ENCODE measurements around the gene CYP19A1.

CYP19A1 gene

DNA sequence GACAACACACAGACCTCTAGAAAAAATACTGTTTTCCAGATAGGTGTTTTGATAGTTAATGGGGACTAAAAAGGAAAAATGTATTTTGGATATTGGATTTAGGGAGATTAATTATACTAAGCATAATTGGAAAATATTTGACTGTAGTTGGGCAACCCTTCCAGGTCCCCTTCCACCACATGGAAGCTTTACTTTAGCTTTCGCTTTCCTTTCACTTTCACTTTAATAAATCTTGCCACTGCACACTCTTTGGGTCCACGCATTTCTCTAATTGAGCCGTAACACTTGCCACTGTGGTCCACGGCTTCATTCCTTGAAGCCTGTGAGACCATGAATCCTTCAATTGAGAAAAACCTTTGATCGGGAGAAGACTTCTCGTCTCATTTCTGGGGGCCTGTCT is 18.6 kb upstream of the CYP19A1 start:
- no peak for DNase-seq

DNA sequence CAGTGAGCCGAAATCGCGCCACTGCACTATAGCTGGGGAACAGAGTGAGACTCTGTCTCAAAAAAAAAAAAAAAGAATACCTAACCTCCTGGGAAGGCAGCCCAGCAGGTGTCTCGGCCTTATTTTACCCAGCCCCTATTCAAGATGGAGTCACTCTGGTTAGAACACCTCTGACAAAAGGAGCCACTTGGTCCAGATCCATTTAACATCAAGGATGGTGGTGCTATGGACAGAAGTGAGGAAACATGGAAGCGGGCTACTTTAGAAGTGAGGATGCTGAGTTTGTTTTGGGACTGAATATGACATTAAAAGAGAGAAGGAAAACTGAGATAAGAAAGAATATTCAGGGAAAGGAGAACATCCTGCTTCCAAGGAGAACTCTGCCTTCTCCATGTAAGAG is 17.8 kb upstream of the CYP19A1 start:
- no peak for DNase-seq

DNA sequence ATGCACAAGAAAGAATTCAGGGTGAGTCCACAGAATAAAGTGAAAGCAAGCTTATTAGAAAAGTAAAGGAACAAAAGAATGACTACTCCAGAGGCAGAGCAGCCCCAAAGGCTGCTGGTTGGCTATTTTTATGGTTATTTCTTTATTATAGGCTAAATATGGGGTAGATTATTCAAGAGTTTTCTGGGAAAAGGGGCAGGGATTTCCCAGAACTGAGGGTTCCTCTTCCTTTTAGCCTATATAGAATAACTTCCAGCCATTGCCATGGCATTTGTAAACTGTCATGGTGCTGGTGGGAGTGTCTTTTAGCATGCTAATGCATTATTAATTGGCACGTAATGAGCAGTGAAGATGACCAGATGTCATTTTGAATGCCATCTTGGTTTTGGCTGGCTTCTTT is 16.7 kb upstream of the CYP19A1 start:
- no peak for DNase-seq

DNA sequence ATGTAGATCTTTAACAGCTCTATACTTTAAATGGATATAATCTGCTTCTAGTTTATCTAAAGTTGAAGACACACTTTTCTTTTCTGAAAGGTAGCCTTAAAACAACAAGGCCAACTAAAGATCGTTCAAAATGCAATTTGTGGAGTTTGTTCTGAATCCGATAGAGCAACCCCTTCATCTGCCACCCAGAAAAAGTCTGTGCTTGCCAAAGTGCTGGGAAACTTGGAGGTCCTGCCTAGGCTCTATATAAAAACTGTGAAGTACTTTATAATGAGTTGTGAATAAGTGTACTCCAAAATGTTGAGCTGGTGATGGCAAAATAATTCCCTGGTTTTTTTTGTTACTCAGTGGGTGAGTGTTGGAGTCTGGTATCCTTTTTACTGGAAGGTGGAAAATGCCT is 15.6 kb upstream of the CYP19A1 start:
- no peak for DNase-seq

DNA sequence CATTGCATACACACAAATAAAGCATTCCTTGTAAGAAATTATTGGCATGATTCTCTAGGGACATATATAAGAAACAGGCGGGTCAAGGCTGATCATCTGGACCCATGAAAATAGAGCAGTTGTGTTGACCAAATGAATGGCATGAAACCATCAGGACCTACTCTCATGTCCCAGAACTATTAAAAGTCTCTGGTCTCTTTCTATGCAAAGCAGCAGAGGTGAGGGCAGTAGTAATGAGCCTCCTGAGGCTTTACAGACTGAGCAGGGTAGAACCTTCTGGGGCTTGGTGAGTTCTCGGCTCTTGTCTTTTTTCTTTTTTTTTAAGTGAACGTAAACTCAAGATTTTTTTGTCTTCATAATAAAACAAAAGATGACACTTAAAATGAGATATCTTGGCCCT is 12.3 kb upstream of the CYP19A1 start:
- DNase-seq: no peak

DNA sequence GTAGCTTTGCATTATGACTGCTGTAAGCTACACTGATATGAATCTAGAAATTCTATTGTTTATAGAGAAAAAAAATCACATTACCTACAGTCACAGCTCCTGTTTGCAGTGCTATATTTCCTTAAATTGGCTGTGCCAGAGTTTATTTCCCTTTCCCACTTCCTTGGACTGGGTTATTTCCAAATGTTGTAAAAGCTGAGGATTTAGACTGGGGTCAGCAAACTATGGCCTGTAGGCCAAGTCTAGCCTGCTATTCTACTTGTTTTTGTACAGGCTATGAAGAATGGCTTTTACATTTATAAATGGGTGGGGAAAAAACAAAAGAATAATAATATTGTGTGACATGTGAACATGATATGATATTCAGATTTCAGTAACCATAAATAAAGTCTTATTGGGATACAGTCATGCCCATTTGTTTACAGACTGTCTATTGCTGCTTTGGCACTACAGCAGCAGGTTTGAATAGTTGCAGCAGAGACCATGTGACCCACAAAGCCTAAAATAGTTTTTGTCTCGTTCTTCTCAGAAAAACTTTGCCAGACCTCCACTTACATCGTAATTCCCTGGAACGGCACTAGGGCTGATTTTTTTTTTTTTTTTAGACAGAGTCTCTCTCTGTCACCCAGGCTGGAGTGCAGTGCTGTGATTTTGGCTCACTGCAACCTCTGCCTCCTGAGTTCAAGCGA is 10.9 kb upstream of the CYP19A1 start:
- no peak for DNase-seq

DNA sequence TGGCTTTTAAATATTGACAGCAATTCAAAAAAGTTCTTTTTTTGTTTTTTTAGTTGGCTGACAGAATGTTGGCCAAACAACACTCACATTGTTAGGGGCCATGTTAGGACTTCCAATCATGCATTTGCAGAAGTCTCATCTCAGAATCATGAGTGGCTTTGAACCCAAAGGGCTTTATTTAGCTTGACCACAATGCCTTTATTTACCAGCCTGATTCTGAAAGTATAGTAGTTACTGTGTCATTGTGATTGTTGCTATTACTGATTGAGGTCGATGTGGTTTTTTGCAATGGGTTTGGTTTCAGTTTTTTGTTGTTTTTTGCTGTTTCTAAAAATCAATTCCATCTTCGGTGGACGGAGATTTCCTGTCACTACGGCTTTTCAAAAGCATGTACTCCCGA is 10.3 kb upstream of the CYP19A1 start:
- no peak for DNase-seq

DNA sequence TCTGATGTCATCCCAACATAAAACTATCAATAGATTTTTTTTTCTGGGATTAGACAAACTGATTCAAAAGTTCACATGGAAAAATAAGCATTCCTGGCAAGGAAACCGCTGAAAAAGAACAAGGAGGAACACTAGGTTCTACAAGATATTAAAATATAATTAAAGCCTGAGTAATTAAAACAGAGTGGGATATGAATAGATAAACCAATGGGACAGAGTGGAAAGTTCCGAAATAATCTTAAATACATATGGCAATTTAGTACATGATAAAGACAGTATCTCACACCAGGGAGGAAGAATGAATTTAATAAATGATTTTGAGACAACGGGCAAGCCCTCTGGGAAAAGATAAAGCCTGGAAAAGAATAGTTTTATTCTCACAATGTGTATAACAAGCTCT is 7.7 kb upstream of the CYP19A1 start:
- no peak for DNase-seq

DNA sequence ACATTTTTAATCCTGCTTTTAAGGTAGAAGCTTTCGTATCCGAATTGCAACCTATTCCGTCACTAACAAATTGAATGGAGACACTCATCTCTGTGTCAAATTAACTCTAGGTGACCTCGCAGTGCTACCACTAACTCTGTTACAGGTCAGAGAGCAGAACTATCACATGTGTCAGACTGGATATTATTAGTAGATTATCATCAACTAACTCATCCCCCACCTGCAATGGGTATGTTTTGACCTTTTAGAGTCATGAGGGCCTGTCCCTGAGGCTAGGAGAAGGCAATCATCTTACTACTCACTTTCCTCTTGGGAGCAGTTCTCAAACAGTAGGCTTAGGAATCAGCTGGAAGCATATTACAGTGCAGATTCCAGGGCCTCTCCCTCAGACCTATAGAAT is 5.1 kb upstream of the CYP19A1 start:
- no peak for DNase-seq

DNA sequence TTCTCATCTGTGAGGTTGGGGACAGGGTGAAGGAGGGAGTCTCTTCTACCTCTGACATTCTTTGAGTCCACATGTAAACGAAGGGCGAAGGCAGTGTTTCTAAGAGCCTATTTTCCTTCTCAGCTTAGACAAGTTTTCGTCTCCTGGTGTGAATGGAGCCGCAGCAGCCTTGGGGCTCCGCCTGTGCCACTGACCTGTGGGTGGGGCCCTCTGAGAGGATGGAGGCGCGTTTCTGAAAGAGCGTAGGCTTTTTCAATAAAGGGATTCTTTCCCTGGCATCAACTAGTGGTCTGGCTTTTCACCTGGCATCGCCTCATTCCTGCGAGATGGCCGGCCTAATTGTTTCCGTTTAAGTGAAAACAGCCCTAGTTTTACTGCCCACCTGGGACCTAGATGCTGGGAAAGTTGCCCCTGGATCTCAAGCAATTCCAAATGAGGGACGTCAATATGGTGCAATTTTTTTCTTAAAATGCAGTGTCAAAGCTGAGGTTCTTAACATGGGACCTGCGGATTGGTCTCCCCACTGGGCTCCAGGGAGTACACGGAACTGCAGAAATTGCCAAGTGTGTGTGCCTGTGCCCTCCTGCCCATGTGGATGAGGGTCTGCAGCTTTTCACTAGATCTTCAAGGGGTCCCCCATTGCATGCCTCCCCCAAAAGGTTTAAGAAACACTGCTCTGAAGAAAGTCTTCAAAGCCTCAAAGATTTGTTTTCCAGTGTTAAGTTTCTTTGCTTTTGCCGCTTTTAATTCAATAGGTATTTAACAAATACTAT is 4.0 kb upstream of the CYP19A1 start:
- DNase-seq: no peak

DNA sequence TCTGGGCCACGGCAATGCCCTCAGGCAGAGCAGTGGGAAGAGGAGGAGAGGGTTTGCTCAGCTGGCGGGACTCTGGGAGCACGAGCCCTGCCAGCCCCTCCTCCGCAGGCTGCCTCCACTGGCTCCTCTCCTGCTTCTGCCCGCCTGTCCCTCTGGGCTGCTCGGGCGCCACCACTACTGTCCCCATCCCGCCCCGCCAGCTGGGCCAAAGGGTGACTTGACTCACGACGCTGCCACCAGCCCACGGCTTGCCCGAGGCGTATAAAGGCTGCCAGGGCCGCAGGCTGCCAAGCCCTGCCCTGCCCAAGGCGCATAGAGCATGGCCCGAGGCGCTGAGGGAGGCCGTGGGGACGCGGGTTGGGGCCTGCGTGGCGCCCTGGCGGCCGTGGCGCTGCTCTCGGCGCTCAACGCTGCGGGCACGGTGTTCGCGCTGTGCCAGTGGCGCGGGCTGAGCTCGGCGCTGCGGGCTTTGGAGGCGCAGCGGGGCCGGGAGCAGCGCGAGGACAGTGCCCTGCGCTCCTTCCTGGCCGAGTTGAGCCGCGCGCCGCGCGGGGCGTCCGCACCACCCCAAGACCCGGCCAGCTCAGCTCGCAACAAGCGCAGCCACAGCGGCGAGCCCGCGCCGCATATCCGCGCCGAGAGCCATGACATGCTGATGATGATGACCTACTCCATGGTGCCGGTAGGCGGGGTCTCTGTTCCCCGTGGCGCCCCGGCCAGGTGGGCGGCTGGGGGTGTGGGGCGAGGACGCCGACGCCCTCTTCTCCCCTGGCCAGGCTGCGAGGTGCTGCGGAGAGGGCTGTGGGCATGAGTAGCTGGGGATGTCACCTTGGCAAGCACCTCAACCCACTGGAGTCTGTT is 3.2 kb upstream of the CYP19A1 start, which contains the start of gene GLDN:
GLDN (plus strand) TSS at position 290 of the 861 bp plus-strand sequence; CDS start at position 320, 30 bp downstream.
- no peak for DNase-seq

DNA sequence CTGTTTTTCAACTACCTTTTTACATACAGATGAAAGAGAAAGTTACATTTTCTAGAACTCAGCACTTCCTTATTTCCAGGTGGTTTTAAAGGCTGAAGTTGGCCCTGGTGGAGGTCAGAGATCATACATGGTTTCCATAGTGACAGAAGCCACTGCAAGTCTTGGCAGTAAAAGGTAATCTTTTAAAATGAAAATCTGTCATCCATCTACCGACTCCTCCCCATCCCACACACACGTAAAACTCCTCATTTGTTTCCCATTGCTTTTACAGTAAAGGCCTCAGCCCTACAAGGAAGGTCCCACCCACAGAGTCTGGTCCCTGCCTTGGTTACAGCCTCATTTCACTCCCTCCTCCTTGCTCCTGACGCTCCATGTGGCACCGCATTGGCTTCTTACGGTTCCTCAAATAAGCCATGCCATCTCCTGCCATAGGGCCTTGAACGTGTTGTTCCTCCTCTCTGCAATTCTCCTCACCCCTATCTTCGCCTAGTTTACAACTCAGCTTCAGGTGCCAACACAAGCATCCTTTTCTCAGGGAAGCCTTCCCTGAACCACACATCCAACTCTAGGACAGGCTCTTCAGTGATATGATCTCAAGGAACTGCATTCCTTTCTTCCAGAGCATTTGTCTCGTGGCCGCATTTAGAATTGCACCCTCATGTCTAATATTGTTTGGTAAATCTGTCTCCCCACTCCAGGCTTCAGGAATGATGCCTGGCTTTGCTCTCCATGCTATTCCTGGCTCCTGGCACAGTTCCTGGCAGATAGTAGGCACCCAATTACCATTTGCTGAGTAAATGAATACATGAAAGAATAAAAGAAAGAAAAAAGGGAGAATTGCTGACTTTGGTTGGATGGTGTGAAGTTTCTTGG is 2.6 kb downstream of the CYP19A1 start:
- DNase-seq: no peak

DNA sequence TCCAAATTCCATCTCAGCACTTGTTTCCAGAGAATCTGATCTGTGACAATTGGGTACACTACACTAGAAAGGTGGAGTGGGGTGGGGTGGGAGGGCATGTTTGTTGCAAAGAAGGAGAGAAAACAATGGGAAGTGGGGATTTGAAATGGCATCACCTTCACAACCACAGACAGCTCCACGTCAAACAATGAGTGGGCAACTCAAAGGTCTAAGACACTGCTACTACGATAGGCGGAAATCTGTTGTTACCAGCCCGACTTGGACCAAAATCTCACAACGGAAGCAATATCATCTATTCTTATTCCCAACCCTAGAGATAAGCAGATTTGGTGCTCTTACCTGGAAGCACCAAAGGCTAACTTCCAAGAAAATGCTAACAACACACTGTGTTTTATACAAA is 3.3 kb downstream of the CYP19A1 start:
- DNase-seq: no peak

DNA sequence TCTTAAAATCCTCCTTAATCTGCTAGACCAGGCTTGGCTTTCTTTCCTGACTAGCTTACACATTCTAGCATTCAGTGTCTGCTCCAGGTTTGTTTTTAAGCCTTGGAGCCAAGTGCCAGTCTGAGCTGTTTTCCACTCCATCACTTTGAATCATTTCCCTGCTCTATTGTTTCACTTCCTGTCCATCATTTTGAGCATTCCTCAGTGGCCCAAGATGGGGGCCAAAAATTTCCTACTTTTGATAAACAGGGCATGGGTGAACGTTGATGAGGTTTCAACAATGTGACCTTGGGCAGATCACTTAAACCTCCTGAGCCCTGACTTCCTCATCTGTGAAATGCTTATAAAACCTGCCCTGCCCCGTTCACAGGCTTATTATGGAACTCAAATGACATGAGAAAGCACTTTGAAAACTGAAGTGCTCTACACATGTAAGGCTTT is 4.4 kb downstream of the CYP19A1 start:
- no peak for DNase-seq

DNA sequence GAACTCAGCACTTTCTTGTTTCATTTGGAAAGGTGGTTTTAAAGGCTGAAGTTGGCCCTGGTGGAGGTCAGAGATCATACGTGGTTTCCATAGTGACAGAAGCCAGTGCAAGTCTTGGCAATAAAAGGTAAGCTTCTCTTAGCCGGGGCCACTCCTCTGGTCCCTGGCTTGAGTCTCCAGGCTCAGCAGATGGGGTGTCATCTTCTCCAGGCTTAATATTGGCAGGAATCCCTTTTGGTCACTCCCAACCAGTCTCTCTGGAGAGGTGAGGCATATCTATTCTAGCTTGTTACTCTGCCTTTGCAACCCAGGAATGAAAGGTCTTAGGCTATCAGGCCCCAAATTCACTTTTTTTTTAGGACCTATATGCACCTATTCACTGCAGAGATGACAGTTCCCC is 4.8 kb downstream of the CYP19A1 start:
- no peak for DNase-seq

DNA sequence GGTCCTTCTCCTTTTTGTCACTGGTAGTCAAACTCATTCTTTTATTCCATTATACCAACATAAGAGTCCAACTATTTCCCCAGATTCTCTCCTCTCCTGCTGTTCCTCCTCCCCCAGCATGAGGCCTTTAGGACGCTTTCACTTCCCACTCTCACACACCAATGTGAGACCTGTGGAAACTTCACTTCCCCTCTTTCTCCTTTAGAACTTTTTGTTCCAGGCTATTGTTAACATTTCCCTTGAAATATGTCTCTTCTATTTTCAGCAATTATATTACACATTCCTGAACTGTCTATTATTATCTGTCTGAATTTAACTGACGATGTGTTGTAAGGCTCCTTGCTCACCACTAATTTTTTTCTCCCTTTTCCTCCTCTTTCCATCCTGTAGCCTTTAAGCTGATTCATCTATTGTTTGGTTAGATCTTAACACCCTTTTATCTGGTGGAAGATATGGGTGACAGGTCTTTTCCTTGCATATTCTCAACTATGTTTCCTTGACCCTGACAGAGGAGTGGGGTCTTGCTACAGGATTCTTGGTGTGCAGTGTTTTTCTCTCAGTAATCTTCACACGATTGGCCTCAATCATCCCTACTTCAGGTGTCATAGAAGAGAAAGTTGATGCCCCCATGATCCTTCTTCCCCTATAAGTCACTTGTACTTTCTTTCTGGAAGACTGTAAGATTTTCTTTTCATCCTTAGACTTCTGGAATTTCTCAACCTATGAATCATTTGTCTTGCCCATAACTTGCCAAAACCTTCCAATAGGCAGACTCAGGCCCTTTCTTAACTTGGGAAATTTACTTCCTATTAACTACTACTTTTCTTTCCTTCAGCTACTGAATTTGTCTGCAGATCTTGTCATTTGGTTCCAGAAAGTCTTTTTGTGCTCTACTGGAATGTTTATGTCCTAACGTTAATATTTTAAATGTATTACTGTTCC is 5.9 kb downstream of the CYP19A1 start:
- DNase-seq: no peak

DNA sequence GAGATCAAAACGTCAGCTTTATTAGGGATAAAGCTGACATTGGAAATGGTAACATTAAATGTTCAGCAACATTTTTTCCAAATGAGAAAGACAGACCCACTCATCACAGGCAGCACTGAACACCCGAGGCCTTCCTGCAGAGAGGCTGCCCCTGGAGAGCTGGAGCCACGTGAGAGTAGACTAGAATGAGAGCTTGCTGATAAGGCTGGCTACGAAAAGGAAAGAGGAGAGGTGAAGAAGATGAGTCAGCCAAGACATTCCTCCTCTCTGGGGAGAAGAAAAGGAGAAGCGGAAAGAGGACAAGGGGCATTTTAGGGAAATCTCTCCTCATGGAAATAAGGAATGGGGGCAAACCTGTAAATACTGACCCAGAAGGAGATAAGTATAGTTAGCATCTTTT is 7.3 kb downstream of the CYP19A1 start:
- no peak for DNase-seq

DNA sequence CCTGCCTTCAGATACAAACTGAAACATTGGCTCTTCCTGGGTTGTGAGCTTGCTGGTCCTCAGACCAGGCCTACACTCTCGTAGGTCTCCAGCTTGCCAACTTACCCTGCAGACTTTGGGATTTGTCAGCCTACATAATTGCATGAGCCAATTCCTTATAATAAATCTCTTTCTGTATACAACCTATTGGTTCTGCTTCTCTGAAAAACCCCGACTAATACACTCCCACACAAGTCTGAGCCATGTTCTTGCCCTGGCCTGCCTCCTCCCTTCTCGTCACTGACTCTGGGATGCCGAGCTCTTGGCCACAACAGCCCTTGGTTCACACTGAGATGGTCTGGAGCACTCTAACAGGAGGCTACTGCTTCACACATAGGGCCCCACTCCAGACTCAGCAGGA is 9.5 kb downstream of the CYP19A1 start:
- DNase-seq: no peak

DNA sequence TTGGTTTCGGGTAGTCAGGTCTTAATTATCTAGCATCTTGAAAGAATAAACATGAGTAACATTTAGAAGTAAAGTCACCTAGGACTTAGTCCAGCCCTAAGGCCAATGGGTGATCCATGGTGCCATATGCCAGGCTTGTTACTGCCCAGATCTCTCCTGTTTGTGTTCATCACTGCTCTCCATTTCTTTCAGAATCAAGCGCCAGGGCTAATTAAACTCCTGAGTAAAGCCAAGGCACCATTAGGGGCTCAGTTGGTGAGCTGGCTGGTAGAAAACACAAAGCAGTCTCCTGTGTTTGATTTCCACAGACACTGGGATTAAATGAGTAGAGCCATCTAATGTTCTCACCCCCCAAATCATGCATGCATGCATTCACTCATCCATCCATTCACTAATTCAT is 11.3 kb downstream of the CYP19A1 start:
- DNase-seq: no peak

DNA sequence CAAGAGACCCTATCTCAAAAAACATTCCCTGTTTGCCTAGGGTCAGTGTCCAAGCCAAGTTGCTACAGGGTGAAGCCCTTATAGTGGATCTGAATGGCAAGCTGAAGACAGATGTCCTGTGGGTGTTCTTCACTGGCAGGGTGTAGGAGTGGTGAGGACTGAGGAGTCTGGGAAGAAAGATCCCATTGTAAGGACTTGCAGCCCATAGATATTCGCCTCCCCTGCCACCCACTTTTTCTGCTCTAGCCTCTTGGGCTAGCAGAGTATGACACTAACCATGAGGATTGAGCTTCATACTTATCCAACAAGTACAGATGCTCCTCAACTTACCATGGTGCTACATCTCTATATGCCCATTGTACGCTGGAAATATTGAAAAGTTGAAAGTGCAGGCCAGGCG is 13.2 kb downstream of the CYP19A1 start:
- DNase-seq: no peak

DNA sequence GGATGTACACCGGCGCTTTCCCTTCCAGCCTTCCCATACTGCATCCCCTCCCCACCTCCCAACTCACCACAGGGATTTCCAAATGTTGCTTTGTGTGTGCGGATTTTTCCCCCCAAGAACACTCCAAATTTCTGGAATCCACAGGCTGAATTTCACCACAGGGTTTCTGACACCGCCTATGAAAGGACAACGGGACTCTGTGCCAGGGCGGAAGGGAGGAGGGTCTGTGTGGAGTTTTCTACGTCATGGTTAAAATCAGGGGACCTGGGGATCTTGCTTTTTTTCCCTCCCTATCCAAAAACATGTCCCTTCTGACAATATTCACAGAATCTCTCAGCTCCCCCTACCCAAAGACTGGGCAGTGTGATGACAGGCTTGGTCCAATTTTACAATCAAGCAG is 14.6 kb downstream of the CYP19A1 start:
- DNase-seq: no peak

Data from activated CD8-positive, alpha-beta memory T cell treated with anti-CD3 and anti-CD28 coated beads, Interleukin-2, amount 50 U/mL, for 4 hours (primary cell).